Measurements from ENCODE around the gene ATP8B1. TPM values are rescaled to one million over a fixed set of nuclear protein-coding genes. Genes with fewer than 3 reads are reported as not detected.
A peak's percentile ranks its signal among the peaks of the same experiment; 100 is the strongest.

Gene ATP8B1
- total RNA-seq, 3 donors from 2014 or later, result 175 to 406 (median 316) TPM

DNA sequence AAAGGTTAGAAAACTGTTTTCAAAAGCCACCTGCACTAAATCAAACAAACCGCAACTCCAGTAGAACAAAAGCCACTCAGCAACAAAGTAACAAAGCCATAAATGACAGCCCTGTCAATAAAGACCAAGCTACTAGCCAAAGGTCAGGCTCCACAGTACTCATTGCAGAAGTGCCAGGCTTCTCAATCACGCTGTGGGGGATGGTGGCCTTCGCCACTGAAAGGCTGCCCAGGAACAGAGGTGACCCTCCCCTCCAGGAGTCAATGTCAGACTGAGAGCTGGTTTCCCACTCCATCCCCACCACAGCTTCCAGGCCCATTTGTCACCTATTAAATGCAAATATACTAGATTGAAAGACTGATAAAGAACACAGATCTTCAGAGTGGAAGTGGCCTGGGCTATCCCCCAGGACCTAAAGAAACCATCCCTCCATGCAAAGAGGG, 5.9 kb downstream of the ATP8B1 start:
- intact Hi-C loops (cut with DNase I, micrococcal nuclease), result no loop called here
- Histone ChIP-seq H3K4me3 (no peak overlapping the region), H3K9me3 (no peaks in the 10 kb centered on the region), H3K36me3 (ENCODE audit: low read depth) (no peaks in the 10 kb centered on the region), H3K4me1 (ENCODE audit: low read depth) (peaks cover 44% of the 10 kb centered on the region)
- peak; percentile 84 to 89 (median 84) for DNase-seq
- ATAC-seq, result peak; percentile 80
- TF ChIP-seq, protein P1, sequence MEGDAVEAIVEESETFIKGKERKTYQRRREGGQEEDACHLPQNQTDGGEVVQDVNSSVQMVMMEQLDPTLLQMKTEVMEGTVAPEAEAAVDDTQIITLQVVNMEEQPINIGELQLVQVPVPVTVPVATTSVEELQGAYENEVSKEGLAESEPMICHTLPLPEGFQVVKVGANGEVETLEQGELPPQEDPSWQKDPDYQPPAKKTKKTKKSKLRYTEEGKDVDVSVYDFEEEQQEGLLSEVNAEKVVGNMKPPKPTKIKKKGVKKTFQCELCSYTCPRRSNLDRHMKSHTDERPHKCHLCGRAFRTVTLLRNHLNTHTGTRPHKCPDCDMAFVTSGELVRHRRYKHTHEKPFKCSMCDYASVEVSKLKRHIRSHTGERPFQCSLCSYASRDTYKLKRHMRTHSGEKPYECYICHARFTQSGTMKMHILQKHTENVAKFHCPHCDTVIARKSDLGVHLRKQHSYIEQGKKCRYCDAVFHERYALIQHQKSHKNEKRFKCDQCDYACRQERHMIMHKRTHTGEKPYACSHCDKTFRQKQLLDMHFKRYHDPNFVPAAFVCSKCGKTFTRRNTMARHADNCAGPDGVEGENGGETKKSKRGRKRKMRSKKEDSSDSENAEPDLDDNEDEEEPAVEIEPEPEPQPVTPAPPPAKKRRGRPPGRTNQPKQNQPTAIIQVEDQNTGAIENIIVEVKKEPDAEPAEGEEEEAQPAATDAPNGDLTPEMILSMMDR (IDR thresholded peaks at IDR 0.05), result no peak

DNA sequence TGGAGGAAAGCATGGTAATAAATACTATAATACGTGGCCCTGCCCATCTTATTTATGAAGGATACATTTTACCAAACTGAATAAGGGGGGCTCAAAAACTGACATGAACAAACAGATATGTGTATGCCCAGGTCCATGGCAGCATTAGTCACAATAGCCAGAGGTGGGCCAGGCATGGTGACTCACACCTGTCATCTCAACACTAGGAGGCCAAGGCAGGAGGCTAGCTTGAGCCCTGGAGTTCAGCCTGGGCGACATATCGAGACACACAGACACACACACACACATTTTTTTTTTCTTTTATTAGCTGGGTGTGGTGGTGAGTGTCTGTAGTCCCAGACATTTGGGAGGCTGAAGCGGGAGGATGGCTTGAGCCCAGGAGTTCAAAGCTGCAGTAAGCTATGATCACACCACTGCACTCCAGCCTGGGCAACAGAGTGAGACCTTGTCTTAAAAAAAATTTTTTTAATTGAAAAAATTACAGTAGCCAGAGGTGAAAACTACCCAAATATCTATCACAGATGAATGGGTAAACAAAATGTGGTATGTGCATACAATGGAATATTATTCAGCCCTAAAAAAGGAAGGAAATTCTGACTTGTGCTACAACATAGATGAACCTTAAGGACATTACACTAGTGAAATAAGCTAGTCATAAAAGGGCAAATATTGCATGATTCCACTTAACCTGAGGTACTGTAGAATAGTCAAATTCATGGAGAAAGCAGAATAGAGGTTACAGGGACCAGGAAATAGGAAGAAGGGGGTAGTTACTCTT, 8.0 kb downstream of the ATP8B1 start:
- Histone ChIP-seq H3K4me3 (no peak overlapping the region), H3K9me3 (no peaks in the 10 kb centered on the region), H3K36me3 (ENCODE audit: low read depth) (no peaks in the 10 kb centered on the region), H3K4me1 (ENCODE audit: low read depth) (peaks cover 41% of the 10 kb centered on the region)
- DNase-seq, result peak in 1 of 3 donors; percentile 52
- TF ChIP-seq, protein P1 (IDR thresholded peaks at IDR 0.05), result no peak
- intact Hi-C loops (cut with DNase I, micrococcal nuclease), result no loop called here
- ATAC-seq, result peak; percentile 21

DNA sequence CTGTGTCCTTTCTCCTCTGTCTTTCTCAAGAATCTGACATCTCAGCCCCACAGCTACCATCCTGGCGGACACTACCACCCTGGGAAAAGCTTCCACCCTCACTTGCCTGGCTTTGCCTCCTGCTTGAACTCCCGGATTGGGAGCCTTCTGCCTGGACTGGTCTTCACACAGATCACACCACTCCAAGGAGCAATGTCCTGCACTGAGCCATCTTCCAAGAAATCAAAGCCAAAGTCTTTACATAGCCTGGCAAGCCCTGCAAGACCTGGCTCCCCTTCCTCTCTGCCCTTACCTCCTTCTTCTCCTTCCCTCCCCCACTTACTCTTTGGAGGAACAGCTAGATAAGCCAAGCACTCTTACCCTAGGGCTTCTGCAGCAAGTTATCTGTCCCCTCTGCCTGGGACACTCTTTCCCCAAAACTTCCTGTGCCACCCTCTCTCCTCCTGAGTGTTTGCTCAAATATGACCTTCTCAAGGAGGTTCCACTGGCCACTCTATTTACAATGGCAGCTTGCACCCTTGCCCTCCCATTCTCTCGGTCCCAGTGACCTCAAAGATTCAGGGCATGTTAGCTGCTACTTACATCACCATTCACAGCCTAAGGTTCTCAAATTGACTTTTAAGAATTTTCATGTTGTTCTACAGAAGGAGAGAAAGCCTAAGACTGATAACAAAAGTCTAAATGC, 9.7 kb downstream of the ATP8B1 start:
- intact Hi-C loops (cut with DNase I, micrococcal nuclease), result no loop called here
- no peak for DNase-seq
- TF ChIP-seq, protein P1 (IDR thresholded peaks at IDR 0.05), result no peak
- no peak for ATAC-seq
- Histone ChIP-seq H3K9me3 (no peaks in the 10 kb centered on the region), H3K4me3 (no peak overlapping the region), H3K4me1 (ENCODE audit: low read depth) (peaks cover 39% of the 10 kb centered on the region), H3K36me3 (ENCODE audit: low read depth) (no peaks in the 10 kb centered on the region)

DNA sequence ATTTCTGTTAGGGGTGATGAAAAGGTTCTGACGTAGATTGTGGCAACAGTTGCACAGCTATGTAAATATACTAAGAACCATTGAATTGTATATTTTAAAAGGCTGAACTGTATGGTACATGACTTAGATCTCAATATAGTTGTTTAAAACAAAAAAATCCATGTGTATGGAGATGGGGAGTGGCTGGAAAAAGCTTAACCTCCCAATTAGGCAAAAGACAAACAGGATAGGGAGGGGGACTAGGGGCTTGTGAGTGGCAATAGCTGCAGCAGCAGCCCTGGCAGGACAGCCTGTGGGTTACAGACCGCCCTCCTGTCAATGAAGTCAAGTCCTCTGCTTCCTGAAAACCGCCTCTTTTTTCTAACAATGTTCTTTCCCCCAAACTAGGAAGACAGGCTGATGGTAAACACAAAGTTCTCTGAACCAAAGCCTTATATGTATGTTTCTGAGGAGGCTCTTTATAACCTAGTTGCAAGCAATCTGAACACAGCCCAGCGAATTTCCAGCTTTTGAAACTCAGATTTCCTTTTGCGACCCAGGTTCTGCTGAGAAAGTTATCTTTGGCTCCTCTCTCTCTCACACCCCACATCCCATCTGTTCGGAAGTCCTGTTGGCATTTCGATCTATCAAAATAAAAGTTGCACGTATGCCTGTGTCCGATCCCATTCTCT, 10.3 kb downstream of the ATP8B1 start:
- TF ChIP-seq, protein P1 (IDR thresholded peaks at IDR 0.05), result no peak
- ATAC-seq (peak; percentile 33), DNase-seq (no peak)
- H3K4me1 ChIP-seq (ENCODE audit: low read depth), result peaks cover 33% of the 10 kb centered on the region
- no peak overlapping the region for H3K4me3 ChIP-seq
- intact Hi-C loops (cut with DNase I, micrococcal nuclease), result no loop called here
- H3K36me3 ChIP-seq (ENCODE audit: low read depth), result no peaks in the 10 kb centered on the region
- no peaks in the 10 kb centered on the region for H3K9me3 ChIP-seq

DNA sequence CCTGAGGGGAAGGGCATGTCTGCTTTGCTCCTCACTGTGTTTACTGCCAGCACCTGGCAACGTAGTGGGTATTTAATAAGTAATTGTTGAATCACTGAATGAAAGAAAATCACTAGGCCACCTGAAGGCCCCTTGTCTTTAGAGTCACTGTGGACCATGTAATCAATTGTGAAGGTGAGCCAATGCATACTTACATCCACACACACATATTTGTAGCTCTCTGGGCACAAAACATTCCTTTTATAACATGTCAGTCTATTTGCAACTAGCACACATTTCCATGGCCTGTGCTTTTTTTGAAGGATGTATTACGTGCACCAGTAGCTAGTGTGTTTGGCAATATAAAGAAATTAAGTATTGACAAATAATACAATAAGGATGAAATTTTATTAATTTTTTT, 11.2 kb downstream of the ATP8B1 start:
- H3K4me1 ChIP-seq (ENCODE audit: low read depth), result peaks cover 32% of the 10 kb centered on the region
- intact Hi-C loops (cut with DNase I, micrococcal nuclease), result no loop called here
- H3K36me3 ChIP-seq (ENCODE audit: low read depth), result peaks cover 5% of the 10 kb centered on the region
- ATAC-seq (no peak), DNase-seq (no peak)
- no peak overlapping the region for H3K4me3 ChIP-seq
- no peaks in the 10 kb centered on the region for H3K9me3 ChIP-seq
- TF ChIP-seq, protein P1 (IDR thresholded peaks at IDR 0.05), result no peak

Measured in mucosa of descending colon (tissue), 3 donors.